Renal pelvis (tissue), 4 donors: Measurements from ENCODE around the gene GREM2. TPM values are rescaled to one million over a fixed set of nuclear protein-coding genes. Genes with fewer than 3 reads are reported as not detected.
A peak's percentile ranks its signal among the peaks of the same experiment; 100 is the strongest.

Source experiments
- DNase-seq: peaks from one replicate; pipeline ENCODE4 v3.0.0-alpha.2; 2013
- polyA plus RNA-seq, 3 donors: library from polyadenylated mRNA; unstranded; fragments of 120-200 nt; gene quantifications; one replicate each; pipeline ENCODE4 v1.2.1, GENCODE V29; 2013; ENCODE audit not compliant: insufficient read length in 3 of 3

GREM2 gene
- polyA plus RNA-seq, 3 donors: 0.39 to 1.0 (median 0.57) TPM

- DNase-seq: no peak
These were observed 856 bp upstream of the GREM2 start for GRCh38 chr1:240612811-240613210.

- no peak for DNase-seq
These were observed 732 bp downstream of the GREM2 start for GRCh38 chr1:240611228-240611618.

DNA sequence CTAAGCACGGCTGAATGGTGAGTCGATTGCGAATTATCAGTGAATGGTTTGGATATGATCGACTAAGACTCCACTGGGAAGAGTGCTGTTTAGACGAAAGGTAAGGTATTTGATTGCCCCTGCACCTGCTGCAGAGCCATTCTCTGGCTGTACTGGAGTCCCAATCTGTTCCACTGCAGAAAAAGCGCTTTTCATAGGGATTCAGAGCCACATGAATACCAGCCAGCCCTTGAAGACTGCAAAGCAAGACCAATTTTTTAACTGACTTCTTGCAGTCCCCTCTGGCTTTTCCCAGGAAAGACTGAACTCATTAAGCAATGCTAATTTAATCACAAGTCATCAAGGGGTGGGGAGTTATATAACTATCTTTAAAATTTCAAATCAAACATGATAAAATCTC lies 1.3 kb downstream of the GREM2 start:
- no peak for DNase-seq

DNA sequence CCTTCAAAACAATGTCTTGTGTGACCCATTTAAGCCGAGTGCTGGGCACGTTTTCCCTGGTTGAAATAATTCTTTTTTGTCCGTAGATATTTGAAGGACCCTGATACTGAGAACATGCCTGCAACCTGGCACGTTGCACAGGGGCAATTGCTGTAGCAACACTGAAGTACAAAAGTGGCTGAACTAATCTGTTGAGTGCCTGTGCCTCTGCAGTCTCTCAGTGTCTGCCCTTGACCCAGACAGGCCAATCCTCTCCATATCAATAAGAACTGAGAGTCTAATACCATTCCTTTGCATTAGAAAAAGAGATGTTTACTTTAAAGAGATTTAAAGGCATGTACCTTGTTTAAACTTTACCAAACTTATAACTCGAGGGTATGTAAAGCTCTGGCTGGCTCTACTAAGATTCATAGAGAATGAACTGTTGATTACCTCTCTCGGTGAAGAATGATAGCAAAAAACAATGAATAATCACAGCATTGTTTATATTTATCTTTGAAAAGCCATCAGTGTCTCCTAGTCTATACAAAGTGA lies 2.4 kb downstream of the GREM2 start:
- no peak for DNase-seq

GRCh38 chr1:240608707-240609106 lies 3.2 kb downstream of the GREM2 start:
- DNase-seq: no peak

GRCh38 chr1:240607006-240607405 lies 4.9 kb downstream of the GREM2 start:
- DNase-seq: no peak

- no peak for DNase-seq
These were observed 9.8 kb downstream of the GREM2 start for GRCh38 chr1:240602189-240602588.

- DNase-seq: no peak
These were observed 12.1 kb downstream of the GREM2 start for GRCh38 chr1:240599830-240600229.

DNA sequence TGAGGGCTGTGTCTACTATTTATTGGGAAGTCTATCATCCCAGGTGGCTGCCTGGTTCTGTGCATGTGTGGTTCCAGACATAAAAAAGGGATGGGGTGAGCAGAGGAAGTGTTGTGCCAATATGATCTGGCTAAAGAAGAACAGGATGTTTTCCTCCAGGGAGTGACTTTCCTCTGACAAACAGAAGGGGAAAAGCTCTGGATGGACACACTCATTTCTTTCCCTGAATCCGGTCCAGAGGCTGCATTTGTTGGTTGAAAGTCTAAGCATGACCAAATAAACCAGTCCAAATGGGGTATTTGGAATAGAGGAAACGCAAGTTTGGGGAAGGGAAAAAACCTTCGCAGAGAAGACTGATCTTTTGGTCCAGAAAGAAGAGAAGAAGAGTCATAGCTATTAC lies 12.7 kb downstream of the GREM2 start:
- DNase-seq: no peak

- DNase-seq: no peak
These were observed 13.5 kb downstream of the GREM2 start for GRCh38 chr1:240598216-240599001.

GRCh38 chr1:240597153-240597745 lies 14.7 kb downstream of the GREM2 start:
- DNase-seq: no peak

DNA sequence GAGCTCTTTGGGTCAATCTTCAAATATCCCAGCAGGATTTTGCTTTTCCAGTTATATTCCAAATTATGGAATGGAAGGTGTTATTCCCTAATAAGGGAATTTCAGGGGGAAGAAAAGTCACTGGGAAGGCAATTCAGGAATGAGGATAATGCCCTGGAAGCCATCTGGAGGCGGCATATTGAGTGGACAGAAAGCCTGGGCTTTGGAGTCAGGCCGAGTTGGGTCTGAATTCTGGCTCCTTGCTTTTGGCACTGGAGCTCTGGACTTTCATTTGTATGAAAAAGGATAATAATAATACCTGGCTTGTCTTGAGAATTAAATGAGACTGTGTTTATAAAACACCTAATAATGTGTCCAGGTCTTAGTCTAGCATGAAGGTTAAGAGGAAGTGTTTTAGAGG lies 16.5 kb downstream of the GREM2 start:
- no peak for DNase-seq

GRCh38 chr1:240591564-240591963 lies 20.4 kb downstream of the GREM2 start:
- DNase-seq: no peak

DNA sequence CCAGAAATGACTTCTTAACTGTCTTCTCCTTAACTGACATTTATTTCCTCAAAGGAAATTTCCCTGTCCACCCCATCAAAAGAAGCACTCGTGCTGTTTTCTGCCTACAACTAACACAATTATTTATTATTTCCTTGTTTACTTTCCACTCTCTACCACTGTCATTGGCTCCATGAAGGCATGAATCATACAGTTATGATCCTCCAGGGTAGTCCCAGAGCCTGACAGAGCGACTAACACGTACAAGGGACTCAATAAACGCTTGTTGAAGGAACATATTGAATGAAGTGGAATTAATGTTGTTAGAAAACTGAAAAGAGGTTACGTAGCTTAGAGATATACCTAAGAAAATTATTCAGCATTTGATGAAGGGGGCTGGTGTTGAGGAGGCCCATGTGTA lies 20.9 kb downstream of the GREM2 start:
- DNase-seq: no peak

GRCh38 chr1:240589585-240590110 lies 22.3 kb downstream of the GREM2 start:
- no peak for DNase-seq

DNA sequence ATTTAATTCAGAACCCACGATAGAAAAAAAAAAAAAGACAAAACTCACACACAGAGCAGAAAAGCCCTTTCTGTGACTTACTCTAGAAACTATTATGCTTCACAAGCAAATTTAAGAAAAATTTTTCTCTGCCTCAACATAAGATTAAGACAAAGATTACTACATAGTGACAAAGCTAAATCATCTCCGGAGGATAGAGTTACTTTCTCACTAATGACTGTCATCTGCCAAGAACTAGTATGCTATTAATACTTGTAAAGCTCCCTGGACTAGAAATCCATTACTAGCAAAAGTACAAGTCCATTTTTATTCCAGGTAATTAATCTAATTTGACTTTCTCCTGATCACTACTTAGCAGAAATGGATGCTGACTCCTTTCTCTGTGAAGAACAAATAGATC lies 25.9 kb downstream of the GREM2 start:
- no peak for DNase-seq

DNA sequence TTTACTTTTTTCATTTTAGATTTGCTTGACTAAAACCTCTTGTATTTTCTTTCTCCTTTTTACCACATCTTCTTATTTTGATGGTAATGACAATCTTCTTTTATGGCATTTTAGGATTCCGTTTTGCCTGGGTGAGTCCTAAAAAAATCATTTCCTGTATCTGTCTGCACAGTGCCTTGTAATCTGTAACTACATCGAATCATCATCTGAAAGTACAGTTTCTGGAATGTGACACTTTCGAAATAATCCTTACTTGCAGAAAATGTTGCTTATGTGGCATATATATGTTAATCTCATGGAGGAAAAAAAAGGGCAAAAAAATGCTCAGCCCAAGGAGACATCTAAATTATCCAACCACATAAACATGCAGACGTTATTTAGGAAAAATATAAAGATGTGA lies 29.0 kb downstream of the GREM2 start:
- no peak for DNase-seq

GRCh38 chr1:240579511-240579910 lies 32.4 kb downstream of the GREM2 start:
- DNase-seq: no peak

- DNase-seq: no peak
These were observed 34.9 kb downstream of the GREM2 start for GRCh38 chr1:240577095-240577494.

DNA sequence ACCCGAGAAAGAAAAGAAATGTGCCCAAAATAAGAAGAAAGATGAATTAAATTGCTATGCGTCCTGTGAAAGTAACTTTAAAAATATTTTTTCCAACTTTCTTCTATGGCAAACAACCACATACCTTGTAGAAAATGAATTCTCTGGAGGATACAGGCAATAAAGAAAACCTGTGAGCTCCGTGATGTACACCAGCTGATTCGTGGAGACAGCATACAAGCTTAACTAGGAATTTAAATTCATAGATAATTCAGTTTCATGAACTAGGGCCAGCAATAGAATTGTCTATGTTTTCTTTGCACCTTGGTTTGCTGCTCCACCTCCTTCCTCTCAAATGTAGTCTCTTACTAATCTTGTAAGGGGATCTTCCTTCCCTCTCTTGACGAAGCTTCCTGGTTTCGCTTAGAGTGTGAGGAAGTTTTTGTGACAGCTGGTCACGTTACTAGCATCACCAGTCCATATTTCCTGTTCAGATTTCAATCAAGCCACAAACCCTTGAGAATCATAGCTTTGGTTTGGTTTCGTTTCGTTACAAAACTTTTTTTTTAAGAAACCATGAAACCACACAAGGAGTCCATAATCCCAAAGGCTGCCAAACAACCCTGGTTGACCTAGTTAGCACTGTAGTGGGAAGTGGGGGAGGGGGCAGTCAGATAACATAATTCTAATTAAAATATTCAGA lies 35.8 kb downstream of the GREM2 start:
- DNase-seq: peak; percentile 15

DNA sequence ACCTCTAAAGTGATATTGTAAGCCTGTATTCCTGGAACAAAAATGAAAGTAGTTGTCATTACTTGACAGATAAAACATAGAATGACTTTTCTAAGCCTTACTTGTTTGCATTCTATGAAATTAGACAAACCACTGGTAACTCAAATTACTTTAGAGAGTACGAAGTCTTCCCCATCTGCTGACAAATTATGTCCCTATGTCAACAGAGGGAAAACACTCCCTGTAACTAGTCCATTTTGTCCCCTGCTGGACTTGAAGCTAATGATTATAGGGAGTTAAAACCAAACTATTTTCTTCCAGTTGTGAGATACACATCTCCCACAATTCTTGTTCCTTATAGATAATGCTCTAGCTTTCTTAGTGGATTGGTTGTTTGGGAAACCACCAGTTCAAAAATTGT lies 39.6 kb downstream of the GREM2 start:
- DNase-seq: no peak

GRCh38 chr1:240571782-240572181 lies 40.2 kb downstream of the GREM2 start:
- DNase-seq: no peak

DNA sequence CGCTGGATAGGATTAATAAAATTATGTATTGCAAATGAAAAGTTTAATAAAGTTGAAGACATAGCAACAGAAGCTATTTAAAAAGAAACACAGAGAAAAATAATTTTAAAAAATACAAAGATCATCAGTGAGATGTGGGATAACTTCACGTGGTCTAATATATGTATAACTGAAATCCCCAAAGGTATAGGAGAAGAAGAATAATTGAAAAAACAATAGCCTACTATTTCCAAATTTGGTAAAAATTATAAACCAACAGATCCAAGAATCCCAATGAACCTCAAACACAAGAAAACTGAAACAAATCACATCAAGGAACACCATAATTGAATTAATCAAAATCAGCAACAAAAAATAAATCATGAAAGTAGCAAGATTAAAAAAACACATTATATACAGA lies 44.9 kb downstream of the GREM2 start:
- no peak for DNase-seq
